HUES48 (cell line): ENCODE results near the gene LATS2.

Source experiments
- H3K27ac ChIP-seq: one replicate; pipeline ENCODE4 v1.7.0; 2013; ENCODE audit warnings: low read depth, low read length, inconsistent platforms
- H3K27me3 ChIP-seq: 2 replicates; pipeline ENCODE4 v1.6.1; 2013; ENCODE audit warnings: mild to moderate bottlenecking, low read length; ENCODE audit not compliant: control insufficient read depth, insufficient read depth
- H3K36me3 ChIP-seq: 2 replicates; pipeline ENCODE4 v1.6.1; 2013; ENCODE audit warnings: low read length; ENCODE audit not compliant: control insufficient read depth, insufficient read depth
- H3K4me1 ChIP-seq: 2 replicates; pipeline ENCODE4 v1.6.1; 2013; ENCODE audit warnings: mild to moderate bottlenecking, low read length; ENCODE audit not compliant: control insufficient read depth, insufficient read depth
- H3K4me3 ChIP-seq: 2 replicates; pipeline ENCODE4 v1.5.1; 2013; ENCODE audit warnings: mild to moderate bottlenecking, low read depth, low read length
- H3K9ac ChIP-seq: 2 replicates; pipeline ENCODE4 v1.6.1; 2013; ENCODE audit warnings: mild to moderate bottlenecking, low read depth, low read length, moderate library complexity
- H3K9me3 ChIP-seq: 2 replicates; pipeline ENCODE4 v1.6.1; 2013; ENCODE audit warnings: low read length; ENCODE audit not compliant: control insufficient read depth, insufficient read depth

LATS2 gene

GRCh38 chr13:21086929-21087328, 25.5 kb upstream of the LATS2 start:
- Histone ChIP-seq H3K9ac (no peak overlapping the region), H3K4me1 (no peaks in the 10 kb centered on the region)

GRCh38 chr13:21081926-21082325, 20.5 kb upstream of the LATS2 start:
- H3K9me3 ChIP-seq: no peaks in the 10 kb centered on the region

More at GRCh38 chr13:21086929-21087328, 25.5 kb upstream of the LATS2 start:
- no peak overlapping the region for H3K4me3 ChIP-seq
- no peak overlapping the region for H3K27ac ChIP-seq
- H3K9me3 ChIP-seq: no peaks in the 10 kb centered on the region
- no peaks in the 10 kb centered on the region for H3K36me3 ChIP-seq
- no peaks in the 10 kb centered on the region for H3K27me3 ChIP-seq

GRCh38 chr13:21080593-21080891, 19.2 kb upstream of the LATS2 start:
- Histone ChIP-seq H3K36me3 (no peaks in the 10 kb centered on the region), H3K9ac (no peak overlapping the region), H3K4me3 (no peak overlapping the region)

More at GRCh38 chr13:21081926-21082325, 20.5 kb upstream of the LATS2 start:
- no peak overlapping the region for H3K4me3 ChIP-seq
- H3K27me3 ChIP-seq: no peaks in the 10 kb centered on the region
- no peak overlapping the region for H3K27ac ChIP-seq
- no peaks in the 10 kb centered on the region for H3K36me3 ChIP-seq
- H3K4me1 ChIP-seq: no peaks in the 10 kb centered on the region
- H3K9ac ChIP-seq: no peak overlapping the region

GRCh38 chr13:21079761-21080592, 18.6 kb upstream of the LATS2 start:
- H3K4me3 ChIP-seq: no peak overlapping the region
- H3K9ac ChIP-seq: no peak overlapping the region
- H3K27ac ChIP-seq: no peak overlapping the region
- no peaks in the 10 kb centered on the region for H3K9me3 ChIP-seq
- peaks cover 3% of the 10 kb centered on the region for H3K4me1 ChIP-seq
- no peaks in the 10 kb centered on the region for H3K36me3 ChIP-seq
- 0 out of 2 replicates have a peak, but pooled peaks cover 1% of the 10 kb centered on the region for H3K27me3 ChIP-seq

More at GRCh38 chr13:21080593-21080891, 19.2 kb upstream of the LATS2 start:
- H3K27me3 ChIP-seq: no peaks in the 10 kb centered on the region
- no peak overlapping the region for H3K27ac ChIP-seq
- no peaks in the 10 kb centered on the region for H3K9me3 ChIP-seq
- H3K4me1 ChIP-seq: no peaks in the 10 kb centered on the region

- no peak overlapping the region for H3K27ac ChIP-seq
- H3K4me3 ChIP-seq: no peak overlapping the region
- no peaks in the 10 kb centered on the region for H3K36me3 ChIP-seq
- H3K4me1 ChIP-seq: peaks cover 10% of the 10 kb centered on the region
- no peaks in the 10 kb centered on the region for H3K9me3 ChIP-seq
- H3K27me3 ChIP-seq: peaks cover 8% of the 10 kb centered on the region; the same call in 1 of the 2 replicates
- H3K9ac ChIP-seq: no peak overlapping the region
Observed at GRCh38 chr13:21079221-21079620, 17.8 kb upstream of the LATS2 start.

GRCh38 chr13:21078501-21078900, 17.1 kb upstream of the LATS2 start:
- H3K27ac ChIP-seq: no peak overlapping the region
- H3K36me3 ChIP-seq: no peaks in the 10 kb centered on the region
- no peaks in the 10 kb centered on the region for H3K9me3 ChIP-seq
- peaks cover 10% of the 10 kb centered on the region for H3K4me1 ChIP-seq
- H3K27me3 ChIP-seq: peaks cover 10% of the 10 kb centered on the region; the same call in 1 of the 2 replicates
- H3K9ac ChIP-seq: no peak overlapping the region
- H3K4me3 ChIP-seq: no peak overlapping the region

- Histone ChIP-seq H3K27me3 (peaks cover 10% of the 10 kb centered on the region; the same call in 1 of the 2 replicates), H3K36me3 (no peaks in the 10 kb centered on the region), H3K9ac (no peak overlapping the region), H3K4me3 (no peak overlapping the region), H3K27ac (no peak overlapping the region), H3K4me1 (peaks cover 10% of the 10 kb centered on the region), H3K9me3 (no peaks in the 10 kb centered on the region)
Observed at GRCh38 chr13:21077788-21078353, 16.5 kb upstream of the LATS2 start.

- H3K4me1 ChIP-seq: peaks cover 10% of the 10 kb centered on the region
- no peak overlapping the region for H3K27ac ChIP-seq
- H3K27me3 ChIP-seq: peaks cover 10% of the 10 kb centered on the region; the same call in 1 of the 2 replicates
- H3K9ac ChIP-seq: no peak overlapping the region
- H3K9me3 ChIP-seq: no peaks in the 10 kb centered on the region
- H3K36me3 ChIP-seq: no peaks in the 10 kb centered on the region
- H3K4me3 ChIP-seq: no peak overlapping the region
Observed at GRCh38 chr13:21077076-21077787, 15.8 kb upstream of the LATS2 start.

- H3K4me3 ChIP-seq: no peak overlapping the region
- H3K27ac ChIP-seq: no peak overlapping the region
- peaks cover 10% of the 10 kb centered on the region for H3K4me1 ChIP-seq
- no peak overlapping the region for H3K9ac ChIP-seq
- H3K27me3 ChIP-seq: peaks cover 10% of the 10 kb centered on the region; the same call in 1 of the 2 replicates
- H3K9me3 ChIP-seq: no peaks in the 10 kb centered on the region
- H3K36me3 ChIP-seq: no peaks in the 10 kb centered on the region
Observed at GRCh38 chr13:21076253-21076652, 14.9 kb upstream of the LATS2 start.

GRCh38 chr13:21075379-21076249, 14.2 kb upstream of the LATS2 start:
- Histone ChIP-seq H3K9me3 (no peaks in the 10 kb centered on the region), H3K4me3 (peak overlapping the region; percentile 79), H3K9ac (peak overlapping the region; percentile 74), H3K27ac (peak overlapping the region; percentile 17), H3K27me3 (peaks cover 10% of the 10 kb centered on the region; the same call in 1 of the 2 replicates), H3K36me3 (no peaks in the 10 kb centered on the region), H3K4me1 (peaks cover 10% of the 10 kb centered on the region)
